H1 (cell line): ENCODE data around the gene CBR4. TPM values are rescaled to one million over a fixed set of nuclear protein-coding genes. Genes with fewer than 3 reads are reported as not detected.

Experiments used
- CTCF ChIA-PET: fragments of 300-600 bp; sonication (Branson Sonifier 250); formaldehyde crosslinking; loops from one replicate; lab custom pipeline; 2021; ENCODE audit not compliant: partially characterized antibody; lab: Charles Lee
- POLR2A ChIA-PET: fragments of 300-600 bp; sonication (Branson Sonifier 250); formaldehyde crosslinking; loops from one replicate; lab custom pipeline; 2021; ENCODE audit warnings: inconsistent platforms; ENCODE audit not compliant: partially characterized antibody; lab: Charles Lee
- DNase-seq, 2 experiments: peaks; one replicate each; pipeline versions ENCODE4 v3.0.0 to v3.0.0-alpha.2; 2010 to 2022; ENCODE audit warnings: low spot score in 2 of 2, low read depth in 1 of 2, mixed read lengths in 1 of 2
- FAIRE-seq: peaks from 2 replicates; lab custom pipeline; 2011; peaks lifted over from hg19 to GRCh38; lab: Jason Lieb, UNC
- H2AFZ ChIP-seq: 2 replicates; pipeline ENCODE4 v1.8.1; 2012; ENCODE audit warnings: low read length, inconsistent platforms
- H2AK5ac ChIP-seq: 2 replicates; pipeline ENCODE4 v1.6.1; 2013; ENCODE audit warnings: low read depth, low read length
- H2BK120ac ChIP-seq: replicated peaks from 2 replicates; pipeline ENCODE3; 2013; ENCODE audit warnings: low read depth, low read length, inconsistent platforms
- H2BK12ac ChIP-seq: 2 replicates; pipeline ENCODE4 v1.6.1; 2013; ENCODE audit warnings: low read depth, low read length
- H2BK15ac ChIP-seq: 2 replicates; pipeline ENCODE4 v1.6.1; 2013; ENCODE audit warnings: low read length
- H2BK20ac ChIP-seq: 2 replicates; pipeline ENCODE4 v1.6.1; 2013; ENCODE audit warnings: low read length
- H2BK5ac ChIP-seq: 2 replicates; pipeline ENCODE4 v1.6.1; 2013; ENCODE audit warnings: low read depth, low read length
- H3K14ac ChIP-seq: 2 replicates; pipeline ENCODE4 v1.6.1; 2013; ENCODE audit warnings: inconsistent platforms; ENCODE audit not compliant: insufficient read length
- H3K18ac ChIP-seq: 2 replicates; pipeline ENCODE4 v1.6.1; 2013; ENCODE audit warnings: low read length; ENCODE audit errors: extremely low read depth
- H3K23ac ChIP-seq: 2 replicates; pipeline ENCODE4 v1.6.1; 2013; ENCODE audit warnings: inconsistent platforms; ENCODE audit not compliant: insufficient read length
- H3K23me2 ChIP-seq: 2 replicates; pipeline ENCODE4 v1.6.1; 2013; ENCODE audit warnings: low read depth, low read length
- H3K27ac ChIP-seq: 2 replicates; pipeline ENCODE4 v1.6.1; 2011; ENCODE audit warnings: low read depth, low read length, inconsistent platforms
- H3K27me3 ChIP-seq, 4 experiments: replicated peaks in 1 of 4; 1 replicate in 1 of 4; 2 replicates in 3 of 4; pipeline versions ENCODE4 v1.6.1 to v1.8.1; 2011 to 2013; ENCODE audit warnings: low read length in 3 of 4, mild to moderate bottlenecking in 3 of 4, inconsistent platforms in 2 of 4, mixed read lengths in 2 of 4, moderate library complexity in 1 of 4; ENCODE audit not compliant: control insufficient read depth in 3 of 4, insufficient read depth in 3 of 4; ENCODE audit errors: extremely low read depth in 1 of 4
- H3K36me3 ChIP-seq, 4 experiments: 2 replicates each; pipeline versions ENCODE4 v1.6.1 to v1.8.1; 2011 to 2013; ENCODE audit warnings: mild to moderate bottlenecking in 4 of 4, low read length in 3 of 4, moderate library complexity in 2 of 4, control low read depth in 1 of 4, inconsistent platforms in 1 of 4; ENCODE audit not compliant: insufficient read depth in 4 of 4, control insufficient read depth in 2 of 4
- H3K4ac ChIP-seq: replicated peaks from 2 replicates; pipeline ENCODE3; 2013; ENCODE audit warnings: low read length, low read depth, mixed read lengths, inconsistent platforms; ENCODE audit not compliant: insufficient read length
- H3K4me1 ChIP-seq, 4 experiments: replicated peaks in 1 of 4; 1 replicate in 1 of 4; 2 replicates in 3 of 4; pipeline versions ENCODE4 v1.6.1 to v1.8.1; 2011 to 2013; ENCODE audit warnings: low read length in 3 of 4, inconsistent platforms in 2 of 4, mixed read lengths in 1 of 4; ENCODE audit not compliant: insufficient read depth in 4 of 4, control insufficient read depth in 3 of 4
- H3K4me2 ChIP-seq, 2 experiments: 2 replicates each; pipeline versions ENCODE4 v1.6.1 to v1.8.1; 2011 to 2013; ENCODE audit warnings: low read depth in 2 of 2, low read length in 2 of 2, control low read depth in 1 of 2, inconsistent platforms in 1 of 2, mild to moderate bottlenecking in 1 of 2; ENCODE audit not compliant: insufficient read depth in 1 of 2
- H3K4me3 ChIP-seq, 4 experiments: fragments of 200-600, 300-600 bp in 1 of 4; sonication (generic), shearing (Covaris generic), sonication (Bioruptor Twin) in 1 of 4; 2 replicates each; pipeline versions ENCODE4 v1.5.1 to v1.8.1; 2011 to 2016; ENCODE audit warnings: low read length in 4 of 4, low read depth in 3 of 4, control low read depth in 2 of 4, inconsistent platforms in 2 of 4, mild to moderate bottlenecking in 2 of 4, mixed read lengths in 1 of 4, moderate library complexity in 1 of 4; ENCODE audit not compliant: insufficient read depth in 2 of 4; ENCODE audit errors: extremely low read depth in 1 of 4
- H3K56ac ChIP-seq: replicated peaks from 2 replicates; pipeline ENCODE3; 2013; ENCODE audit warnings: low read depth, mild to moderate bottlenecking, mixed read lengths, low read length, inconsistent platforms; ENCODE audit not compliant: insufficient read length
- H3K79me1 ChIP-seq: 2 replicates; pipeline ENCODE4 v1.6.1; 2013; ENCODE audit warnings: low read depth, low read length, control low read depth
- H3K79me2 ChIP-seq, 2 experiments: 2 replicates each; pipeline versions ENCODE4 v1.6.1 to v1.8.1; 2012 to 2013; ENCODE audit warnings: low read length in 2 of 2, mild to moderate bottlenecking in 2 of 2, inconsistent platforms in 1 of 2; ENCODE audit not compliant: insufficient read depth in 2 of 2, control insufficient read depth in 1 of 2
- H3K9ac ChIP-seq, 4 experiments: replicated peaks in 1 of 4; 1 replicate in 1 of 4; 2 replicates in 3 of 4; pipeline versions ENCODE4 v1.6.1 to v1.8.1; 2011 to 2013; ENCODE audit warnings: low read depth in 3 of 4, low read length in 3 of 4, control low read depth in 2 of 4, mild to moderate bottlenecking in 2 of 4, moderate library complexity in 2 of 4, inconsistent platforms in 1 of 4; ENCODE audit errors: extremely low read depth in 1 of 4
- H3K9me3 ChIP-seq, 2 experiments: 2 replicates each; pipeline versions ENCODE4 v1.6.1 to v1.8.1; 2012 to 2013; ENCODE audit warnings: mild to moderate bottlenecking in 2 of 2, moderate library complexity in 2 of 2, control low read depth in 1 of 2, inconsistent platforms in 1 of 2, low read depth in 1 of 2, low read length in 1 of 2, mixed read lengths in 1 of 2; ENCODE audit not compliant: insufficient read depth in 2 of 2
- H4K20me1 ChIP-seq, 2 experiments: replicated peaks in 1 of 2; 2 replicates each; pipeline versions ENCODE3 to v1.8.1; 2011 to 2013; ENCODE audit warnings: inconsistent platforms in 2 of 2, low read length in 2 of 2, mild to moderate bottlenecking in 1 of 2; ENCODE audit not compliant: insufficient read depth in 2 of 2, control insufficient read depth in 1 of 2
- H4K5ac ChIP-seq: 2 replicates; pipeline ENCODE4 v1.6.1; 2013; ENCODE audit warnings: low read length, low read depth, mixed read lengths, inconsistent platforms; ENCODE audit not compliant: insufficient read length
- H4K8ac ChIP-seq: 2 replicates; pipeline ENCODE4 v1.8.0; 2013; ENCODE audit warnings: mild to moderate bottlenecking, moderate library complexity, low read length, inconsistent platforms; ENCODE audit not compliant: insufficient read depth; ENCODE audit errors: extremely low read depth
- H4K91ac ChIP-seq: replicated peaks from 2 replicates; pipeline ENCODE3; 2013; ENCODE audit warnings: low read length, mixed read lengths, inconsistent platforms; ENCODE audit not compliant: insufficient read length
- BRCA1 ChIP-seq: IDR thresholded peaks from 2 replicates; pipeline ENCODE4 v1.6.1; 2012; ENCODE audit warnings: low read depth, low read length, improper control_type of control experiment
- EGR1 ChIP-seq: IDR thresholded peaks from 2 replicates; pipeline ENCODE4 v1.6.1; 2011; ENCODE audit warnings: low read depth, low read length, borderline replicate concordance
- FOSL1 ChIP-seq: IDR thresholded peaks from 2 replicates; pipeline ENCODE4 v1.6.1; 2011; ENCODE audit warnings: mild to moderate bottlenecking, low read depth, low read length, moderate library complexity; ENCODE audit not compliant: insufficient read depth
- GABPA ChIP-seq: IDR thresholded peaks from 2 replicates; pipeline ENCODE4 v1.6.1; 2011; ENCODE audit warnings: mild to moderate bottlenecking, low read length, moderate library complexity, borderline replicate concordance; ENCODE audit not compliant: insufficient read depth
- NRF1 ChIP-seq: IDR thresholded peaks from 2 replicates; pipeline ENCODE4 v1.6.1; 2011; ENCODE audit warnings: mild to moderate bottlenecking, low read depth, low read length, improper control_type of control experiment
- PHF8 ChIP-seq: fragments of 200-600 bp; sonication (generic); conservative IDR thresholded peaks from 2 replicates; pipeline ENCODE4 v1.7.1; 2012; ENCODE audit warnings: low read depth, mild to moderate bottlenecking, inconsistent platforms, low read length, moderate library complexity
- SIX5 ChIP-seq: IDR thresholded peaks from 2 replicates; pipeline ENCODE4 v1.6.1; 2011; ENCODE audit warnings: mild to moderate bottlenecking, low read depth, low read length
- TEAD4 ChIP-seq: IDR thresholded peaks from 2 replicates; pipeline ENCODE4 v1.6.1; 2012; ENCODE audit warnings: low read depth, low read length, inconsistent platforms, mixed read lengths
- WGBS, 2 experiments: shearing (Covaris generic) in 1 of 2; methylation state at CpG; one replicate each; pipeline versions ENCODE4 v1.1.6 to v1.1.7; 2013 to 2015; ENCODE audit warnings: low lambda C conversion rate in 2 of 2, mixed read lengths in 2 of 2, inconsistent platforms in 1 of 2, low coverage in 1 of 2, missing lambda C conversion rate in 1 of 2; ENCODE audit not compliant: insufficient replicate concordance in 2 of 2, insufficient coverage in 1 of 2, insufficient read length in 1 of 2; ENCODE audit errors: extremely low coverage in 1 of 2, missing lambda C conversion rate in 1 of 2; 5-methylcytosine and 5-hydroxymethylcytosine counted together
- polyA plus RNA-seq, 7 experiments: library from polyadenylated mRNA; depleted of rRNA in 3 of 7; stranded (reverse) in 5 of 7; unstranded in 2 of 7; fragments of >200 nt in 5 of 7; fragments of 200-250 nt in 2 of 7; gene quantifications; 1 replicate in 5 of 7; 2 replicates in 1 of 7; 4 replicates in 1 of 7; pipeline versions ENCODE4 v1.2.1 to v1.2.3, GENCODE V29; 2011 to 2013; ENCODE audit warnings: missing spikeins in 2 of 7, mixed read lengths in 2 of 7
- total RNA-seq: library from RNA; stranded (reverse); fragmentation: NEBNext Ultra II Directional; extraction: Animal tissue kit (Norgen Biotek cat#: 25700); gene quantifications from 2 replicates; pipeline ENCODE4 v1.2.1, GENCODE V29; 2021

CBR4 gene
- total and polyA plus RNA-seq, 2 of the 8 experiments (the other 6 are each of a cell fraction or from before 2014, with no cell fraction given), result 8.6 to 29.5 TPM

DNA sequence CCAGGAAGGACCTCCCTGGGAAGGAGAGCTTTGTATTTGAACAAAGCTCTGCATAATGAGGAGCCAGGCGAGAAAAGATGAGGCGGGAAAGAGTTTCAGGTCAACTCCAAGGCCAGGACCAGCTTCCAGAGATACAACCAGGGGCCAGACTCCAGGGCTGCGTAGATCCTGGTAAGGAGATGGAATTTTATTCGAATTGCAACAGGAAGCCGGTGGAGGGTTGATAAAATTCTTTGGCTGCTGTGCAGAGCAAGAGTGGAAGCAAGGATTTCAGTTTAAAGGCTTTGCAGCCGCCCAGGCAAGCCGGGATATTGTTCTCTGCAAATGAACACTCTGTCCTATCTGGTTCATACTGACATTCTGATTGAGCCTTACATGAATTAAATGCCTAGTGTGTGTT, 40.2 kb upstream of the CBR4 start:
- POLR2A ChIA-PET, result no interaction called here
- H3K79me2 ChIP-seq, result no peaks in the 10 kb centered on the region

More for the DNA sequence above, 40.2 kb upstream of the CBR4 start:
- Histone ChIP-seq H3K27ac (no peak overlapping the region), H3K4ac (no peak overlapping the region), H2BK12ac (no peak overlapping the region), H3K56ac (no peak overlapping the region), H3K23ac (no peak overlapping the region), H2BK20ac (no peak overlapping the region), H3K9ac (no peak overlapping the region), H2BK5ac (no peak overlapping the region), H3K79me1 (no peaks in the 10 kb centered on the region), H3K23me2 (no peaks in the 10 kb centered on the region), H2AK5ac (no peak overlapping the region), H2BK15ac (no peak overlapping the region), H4K5ac (no peak overlapping the region), H2BK120ac (no peak overlapping the region), H3K9me3 (no peaks in the 10 kb centered on the region), H3K14ac (no peak overlapping the region), H3K27me3 (no peaks in the 10 kb centered on the region), H3K4me2 (no peak overlapping the region), H3K36me3 (no peaks in the 10 kb centered on the region), H4K91ac (no peak overlapping the region), H3K4me3 (no peak overlapping the region), H3K4me1 (peaks cover 0 to 6% (median 4%) of the 10 kb centered on the region in 4 experiments; a peak in 3 of 7 replicates), H4K20me1 (no peaks in the 10 kb centered on the region), H3K18ac (no peak overlapping the region), H4K8ac (no peak overlapping the region), H2AFZ (peak overlapping the region; percentile 48; the same call in 1 of the 2 replicates)
- CTCF ChIA-PET, result interaction anchor here (0.5 to 0.8 kb wide), 3 partner anchors 8 to 127 kb away, joined by 3 to 4 read pairs (median 3); no protein-coding TSS in a partner anchor
- FAIRE-seq, result no peak
- 88% methylated on average over 7 of the region's 7 CpGs; no CpG with 5 or more reads in 1 of the 2 experiments for WGBS, 2 experiments
- no peak for DNase-seq
- TF ChIP-seq BRCA1, result no peak
- no peak for TF ChIP-seq TEAD4
- no peak for TF ChIP-seq SIX5
- TF ChIP-seq NRF1, result no peak
- no peak for TF ChIP-seq EGR1
- no peak for TF ChIP-seq FOSL1
- TF ChIP-seq GABPA, result no peak
- no peak for TF ChIP-seq PHF8
